H1 (cell line): Measurements from ENCODE around the gene CADM2. TPM values are rescaled to one million over a fixed set of nuclear protein-coding genes. Genes with fewer than 3 reads are reported as not detected.
"Not testable (repeated sequence)": the region's sequence is repeated elsewhere in the genome, so short reads cannot be mapped to it uniquely, and the experiment has no call there.

Source experiments
- CTCF ChIA-PET: fragments of 300-600 bp; sonication (Branson Sonifier 250); formaldehyde crosslinking; loops from one replicate; lab custom pipeline; 2021; ENCODE audit not compliant: partially characterized antibody; lab: Charles Lee
- POLR2A ChIA-PET: fragments of 300-600 bp; sonication (Branson Sonifier 250); formaldehyde crosslinking; loops from one replicate; lab custom pipeline; 2021; ENCODE audit warnings: inconsistent platforms; ENCODE audit not compliant: partially characterized antibody; lab: Charles Lee
- DNase-seq, 2 experiments: peaks; one replicate each; pipeline versions ENCODE4 v3.0.0 to v3.0.0-alpha.2; 2010 to 2022; ENCODE audit warnings: low spot score in 2 of 2, low read depth in 1 of 2, mixed read lengths in 1 of 2
- FAIRE-seq: peaks from 2 replicates; lab custom pipeline; 2011; peaks lifted over from hg19 to GRCh38; lab: Jason Lieb, UNC
- H2AFZ ChIP-seq: 2 replicates; pipeline ENCODE4 v1.8.1; 2012; ENCODE audit warnings: low read length, inconsistent platforms
- H2AK5ac ChIP-seq: 2 replicates; pipeline ENCODE4 v1.6.1; 2013; ENCODE audit warnings: low read depth, low read length
- H2BK120ac ChIP-seq: replicated peaks from 2 replicates; pipeline ENCODE3; 2013; ENCODE audit warnings: low read depth, low read length, inconsistent platforms
- H2BK12ac ChIP-seq: 2 replicates; pipeline ENCODE4 v1.6.1; 2013; ENCODE audit warnings: low read depth, low read length
- H2BK15ac ChIP-seq: 2 replicates; pipeline ENCODE4 v1.6.1; 2013; ENCODE audit warnings: low read length
- H2BK20ac ChIP-seq: 2 replicates; pipeline ENCODE4 v1.6.1; 2013; ENCODE audit warnings: low read length
- H2BK5ac ChIP-seq: 2 replicates; pipeline ENCODE4 v1.6.1; 2013; ENCODE audit warnings: low read depth, low read length
- H3K14ac ChIP-seq: 2 replicates; pipeline ENCODE4 v1.6.1; 2013; ENCODE audit warnings: inconsistent platforms; ENCODE audit not compliant: insufficient read length
- H3K18ac ChIP-seq: 2 replicates; pipeline ENCODE4 v1.6.1; 2013; ENCODE audit warnings: low read length; ENCODE audit errors: extremely low read depth
- H3K23ac ChIP-seq: 2 replicates; pipeline ENCODE4 v1.6.1; 2013; ENCODE audit warnings: inconsistent platforms; ENCODE audit not compliant: insufficient read length
- H3K23me2 ChIP-seq: 2 replicates; pipeline ENCODE4 v1.6.1; 2013; ENCODE audit warnings: low read depth, low read length
- H3K27ac ChIP-seq: 2 replicates; pipeline ENCODE4 v1.6.1; 2011; ENCODE audit warnings: low read depth, low read length, inconsistent platforms
- H3K27me3 ChIP-seq, 4 experiments: replicated peaks in 1 of 4; 1 replicate in 1 of 4; 2 replicates in 3 of 4; pipeline versions ENCODE4 v1.6.1 to v1.8.1; 2011 to 2013; ENCODE audit warnings: low read length in 3 of 4, mild to moderate bottlenecking in 3 of 4, inconsistent platforms in 2 of 4, mixed read lengths in 2 of 4, moderate library complexity in 1 of 4; ENCODE audit not compliant: control insufficient read depth in 3 of 4, insufficient read depth in 3 of 4; ENCODE audit errors: extremely low read depth in 1 of 4
- H3K36me3 ChIP-seq, 4 experiments: 2 replicates each; pipeline versions ENCODE4 v1.6.1 to v1.8.1; 2011 to 2013; ENCODE audit warnings: mild to moderate bottlenecking in 4 of 4, low read length in 3 of 4, moderate library complexity in 2 of 4, control low read depth in 1 of 4, inconsistent platforms in 1 of 4; ENCODE audit not compliant: insufficient read depth in 4 of 4, control insufficient read depth in 2 of 4
- H3K4ac ChIP-seq: replicated peaks from 2 replicates; pipeline ENCODE3; 2013; ENCODE audit warnings: low read length, low read depth, mixed read lengths, inconsistent platforms; ENCODE audit not compliant: insufficient read length
- H3K4me1 ChIP-seq, 4 experiments: replicated peaks in 1 of 4; 1 replicate in 1 of 4; 2 replicates in 3 of 4; pipeline versions ENCODE4 v1.6.1 to v1.8.1; 2011 to 2013; ENCODE audit warnings: low read length in 3 of 4, inconsistent platforms in 2 of 4, mixed read lengths in 1 of 4; ENCODE audit not compliant: insufficient read depth in 4 of 4, control insufficient read depth in 3 of 4
- H3K4me2 ChIP-seq, 2 experiments: 2 replicates each; pipeline versions ENCODE4 v1.6.1 to v1.8.1; 2011 to 2013; ENCODE audit warnings: low read depth in 2 of 2, low read length in 2 of 2, control low read depth in 1 of 2, inconsistent platforms in 1 of 2, mild to moderate bottlenecking in 1 of 2; ENCODE audit not compliant: insufficient read depth in 1 of 2
- H3K4me3 ChIP-seq, 4 experiments: fragments of 200-600, 300-600 bp in 1 of 4; sonication (generic), shearing (Covaris generic), sonication (Bioruptor Twin) in 1 of 4; 2 replicates each; pipeline versions ENCODE4 v1.5.1 to v1.8.1; 2011 to 2016; ENCODE audit warnings: low read length in 4 of 4, low read depth in 3 of 4, control low read depth in 2 of 4, inconsistent platforms in 2 of 4, mild to moderate bottlenecking in 2 of 4, mixed read lengths in 1 of 4, moderate library complexity in 1 of 4; ENCODE audit not compliant: insufficient read depth in 2 of 4; ENCODE audit errors: extremely low read depth in 1 of 4
- H3K56ac ChIP-seq: replicated peaks from 2 replicates; pipeline ENCODE3; 2013; ENCODE audit warnings: low read depth, mild to moderate bottlenecking, mixed read lengths, low read length, inconsistent platforms; ENCODE audit not compliant: insufficient read length
- H3K79me1 ChIP-seq: 2 replicates; pipeline ENCODE4 v1.6.1; 2013; ENCODE audit warnings: low read depth, low read length, control low read depth
- H3K79me2 ChIP-seq, 2 experiments: 2 replicates each; pipeline versions ENCODE4 v1.6.1 to v1.8.1; 2012 to 2013; ENCODE audit warnings: low read length in 2 of 2, mild to moderate bottlenecking in 2 of 2, inconsistent platforms in 1 of 2; ENCODE audit not compliant: insufficient read depth in 2 of 2, control insufficient read depth in 1 of 2
- H3K9ac ChIP-seq, 4 experiments: replicated peaks in 1 of 4; 1 replicate in 1 of 4; 2 replicates in 3 of 4; pipeline versions ENCODE4 v1.6.1 to v1.8.1; 2011 to 2013; ENCODE audit warnings: low read depth in 3 of 4, low read length in 3 of 4, control low read depth in 2 of 4, mild to moderate bottlenecking in 2 of 4, moderate library complexity in 2 of 4, inconsistent platforms in 1 of 4; ENCODE audit errors: extremely low read depth in 1 of 4
- H3K9me3 ChIP-seq, 2 experiments: 2 replicates each; pipeline versions ENCODE4 v1.6.1 to v1.8.1; 2012 to 2013; ENCODE audit warnings: mild to moderate bottlenecking in 2 of 2, moderate library complexity in 2 of 2, control low read depth in 1 of 2, inconsistent platforms in 1 of 2, low read depth in 1 of 2, low read length in 1 of 2, mixed read lengths in 1 of 2; ENCODE audit not compliant: insufficient read depth in 2 of 2
- H4K20me1 ChIP-seq, 2 experiments: replicated peaks in 1 of 2; 2 replicates each; pipeline versions ENCODE3 to v1.8.1; 2011 to 2013; ENCODE audit warnings: inconsistent platforms in 2 of 2, low read length in 2 of 2, mild to moderate bottlenecking in 1 of 2; ENCODE audit not compliant: insufficient read depth in 2 of 2, control insufficient read depth in 1 of 2
- H4K5ac ChIP-seq: 2 replicates; pipeline ENCODE4 v1.6.1; 2013; ENCODE audit warnings: low read length, low read depth, mixed read lengths, inconsistent platforms; ENCODE audit not compliant: insufficient read length
- H4K8ac ChIP-seq: 2 replicates; pipeline ENCODE4 v1.8.0; 2013; ENCODE audit warnings: mild to moderate bottlenecking, moderate library complexity, low read length, inconsistent platforms; ENCODE audit not compliant: insufficient read depth; ENCODE audit errors: extremely low read depth
- H4K91ac ChIP-seq: replicated peaks from 2 replicates; pipeline ENCODE3; 2013; ENCODE audit warnings: low read length, mixed read lengths, inconsistent platforms; ENCODE audit not compliant: insufficient read length
- CBX5 ChIP-seq: fragments of 300-800, 300-1000 bp; sonication (generic); IDR thresholded peaks from 2 replicates; pipeline ENCODE4 v1.7.1; 2016; ENCODE audit warnings: antibody characterized with exemption, low read length, low read depth
- CBX8 ChIP-seq: fragments of 300-800, 300-1000 bp; sonication (generic); IDR thresholded peaks from 2 replicates; pipeline ENCODE4 v1.7.1; 2016; ENCODE audit warnings: low read depth, low read length, borderline replicate concordance
- CTCF ChIP-seq, 3 experiments: IDR thresholded peaks; 1 replicate in 2 of 3; 2 replicates in 1 of 3; pipeline versions ENCODE4 v1.5.1 to v1.6.1; 2011; ENCODE audit warnings: low read length in 3 of 3, mild to moderate bottlenecking in 3 of 3, inconsistent platforms in 2 of 3, low read depth in 1 of 3, moderate library complexity in 1 of 3; ENCODE audit not compliant: insufficient read depth in 1 of 3; ENCODE audit errors: control extremely low read depth in 1 of 3
- NANOG ChIP-seq: IDR thresholded peaks from 2 replicates; pipeline ENCODE4 v1.6.1; 2011; ENCODE audit warnings: low read length, low read depth, mild to moderate bottlenecking, inconsistent platforms; ENCODE audit not compliant: insufficient read depth, poor library complexity, severe bottlenecking
- RXRA ChIP-seq: IDR thresholded peaks from 2 replicates; pipeline ENCODE4 v1.6.1; 2011; ENCODE audit warnings: low read depth, mild to moderate bottlenecking, low read length, moderate library complexity; ENCODE audit not compliant: insufficient read depth
- SRF ChIP-seq: IDR thresholded peaks from 2 replicates; pipeline ENCODE4 v1.6.1; 2011; ENCODE audit warnings: mild to moderate bottlenecking, low read depth, low read length, moderate library complexity
- TAF1 ChIP-seq: IDR thresholded peaks from 2 replicates; pipeline ENCODE4 v1.6.1; 2011; ENCODE audit warnings: mild to moderate bottlenecking, low read depth, low read length
- TBP ChIP-seq: IDR thresholded peaks from 2 replicates; pipeline ENCODE4 v1.6.1; 2011; ENCODE audit warnings: low read depth, low read length, improper control_type of control experiment
- WGBS, 2 experiments: shearing (Covaris generic) in 1 of 2; methylation state at CpG; one replicate each; pipeline versions ENCODE4 v1.1.6 to v1.1.7; 2013 to 2015; ENCODE audit warnings: low lambda C conversion rate in 2 of 2, mixed read lengths in 2 of 2, inconsistent platforms in 1 of 2, low coverage in 1 of 2, missing lambda C conversion rate in 1 of 2; ENCODE audit not compliant: insufficient replicate concordance in 2 of 2, insufficient coverage in 1 of 2, insufficient read length in 1 of 2; ENCODE audit errors: extremely low coverage in 1 of 2, missing lambda C conversion rate in 1 of 2; 5-methylcytosine and 5-hydroxymethylcytosine counted together
- polyA plus RNA-seq, 7 experiments: library from polyadenylated mRNA; depleted of rRNA in 3 of 7; stranded (reverse) in 5 of 7; unstranded in 2 of 7; fragments of >200 nt in 5 of 7; fragments of 200-250 nt in 2 of 7; gene quantifications; 1 replicate in 5 of 7; 2 replicates in 1 of 7; 4 replicates in 1 of 7; pipeline versions ENCODE4 v1.2.1 to v1.2.3, GENCODE V29; 2011 to 2013; ENCODE audit warnings: missing spikeins in 2 of 7, mixed read lengths in 2 of 7
- total RNA-seq: library from RNA; stranded (reverse); fragmentation: NEBNext Ultra II Directional; extraction: Animal tissue kit (Norgen Biotek cat#: 25700); gene quantifications from 2 replicates; pipeline ENCODE4 v1.2.1, GENCODE V29; 2021

Gene CADM2
- total and polyA plus RNA-seq, 2 of the 8 experiments (the other 6 are each of a cell fraction or from before 2014, with no cell fraction given), result 14.9 to 20.9 TPM

GRCh38 chr3:85979034-85979433 is 1020.2 kb downstream of the CADM2 start (continued):
- TF ChIP-seq CTCF (IDR thresholded peaks at IDR 0.05; ENCODE audit: control extremely low read depth in 1 of 3, insufficient read depth in 1 of 3, low read depth in 1 of 3, low read length in 3 of 3), result no peak
- TF ChIP-seq NANOG, result no peak
- TF ChIP-seq TAF1, result no peak
- TF ChIP-seq CBX5, result no peak
- TF ChIP-seq CBX8, result no peak
- no peak for TF ChIP-seq SRF
- no peak for TF ChIP-seq TBP
- no peak for TF ChIP-seq RXRA

- H3K4me1 ChIP-seq, H2BK120ac ChIP-seq, H4K5ac ChIP-seq, H3K4me2 ChIP-seq, H2BK20ac ChIP-seq, H3K27me3 ChIP-seq, POLR2A ChIA-PET, H2AFZ ChIP-seq, H3K79me1 ChIP-seq, H3K4me3 ChIP-seq, H3K23me2 ChIP-seq, H3K9ac ChIP-seq, H3K56ac ChIP-seq, H3K36me3 ChIP-seq, H3K9me3 ChIP-seq, H3K27ac ChIP-seq, H3K4ac ChIP-seq, H2BK15ac ChIP-seq, H3K18ac ChIP-seq, H2BK5ac ChIP-seq, H3K23ac ChIP-seq, DNase-seq, H4K8ac ChIP-seq, H4K20me1 ChIP-seq, H3K14ac ChIP-seq, H2BK12ac ChIP-seq, FAIRE-seq, H3K79me2 ChIP-seq, H4K91ac ChIP-seq, H2AK5ac ChIP-seq: not testable (repeated sequence)
- WGBS, 2 experiments, result 83% methylated on average over 8 of the region's 10 CpGs; no CpG with 5 or more reads in 1 of the 2 experiments
- CTCF ChIA-PET, result interaction anchor here (0.9 kb wide), 1 partner anchor 15 kb away, joined by 4 read pairs; no protein-coding TSS in a partner anchor
Observed at GRCh38 chr3:85989581-85989980, 1030.8 kb downstream of the CADM2 start.
